ENCODE data around the gene MYLK4. TPM values are rescaled to one million over a fixed set of nuclear protein-coding genes. Genes with fewer than 3 reads are reported as not detected.

The MYLK4 gene
- total and polyA plus RNA-seq, 9 donors, result 0.24 to 0.83 (median 0.50) TPM

GRCh38 chr6:2743280-2744208, 7.2 kb downstream of the MYLK4 start:
- Histone ChIP-seq H3K4me3 (no peak overlapping the region), H3K27me3 (no peaks in the 10 kb centered on the region), H3K36me3 (no peaks in the 10 kb centered on the region), H3K27ac (no peak overlapping the region), H3K4me1 (ENCODE audit: insufficient read depth) (no peaks in the 10 kb centered on the region), H3K9me3 (no peaks in the 10 kb centered on the region)
- intact Hi-C loops (cut with DNase I), result loop anchor here in 1 of 4 donors (10.0 kb wide), 1 partner anchor 1139 kb away; the partner anchor contains the start of gene FOXC1
- DNase-seq, result no peak
- 82 to 84% (median 83%) methylated on average over 17 of the region's 17 CpGs for WGBS, 3 donors
- TF ChIP-seq EP300 (IDR thresholded peaks at IDR 0.05), result no peak
- no peak for TF ChIP-seq CTCF (IDR thresholded peaks at IDR 0.05)
- TF ChIP-seq POLR2A (IDR thresholded peaks at IDR 0.05), result no peak

GRCh38 chr6:2741756-2742155, 9.0 kb downstream of the MYLK4 start:
- intact Hi-C loops (cut with DNase I), result loop anchor here in 1 of 4 donors (10.0 kb wide), 1 partner anchor 1137 kb away; the partner anchor contains the start of gene FOXC1
- 73 to 88% (median 85%) methylated on average over 2 of the region's 2 CpGs for WGBS, 3 donors

GRCh38 chr6:2740581-2740980, 10.1 kb downstream of the MYLK4 start:
- Histone ChIP-seq H3K4me1 (ENCODE audit: insufficient read depth) (no peaks in the 10 kb centered on the region), H3K27me3 (no peaks in the 10 kb centered on the region), H3K36me3 (no peaks in the 10 kb centered on the region), H3K9me3 (no peaks in the 10 kb centered on the region), H3K4me3 (no peak overlapping the region), H3K27ac (no peak overlapping the region)
- DNase-seq, result no peak
- 87 to 91% (median 91%) methylated on average over 5 of the region's 5 CpGs for WGBS, 3 donors
- intact Hi-C loops (cut with DNase I), result loop anchor here in 1 of 4 donors (10.0 kb wide), 1 partner anchor 1136 kb away; the partner anchor contains the start of gene FOXC1
- TF ChIP-seq EP300 (IDR thresholded peaks at IDR 0.05) (no peak), CTCF (IDR thresholded peaks at IDR 0.05) (no peak), POLR2A (IDR thresholded peaks at IDR 0.05) (no peak)

More at GRCh38 chr6:2741756-2742155, 9.0 kb downstream of the MYLK4 start:
- Histone ChIP-seq H3K9me3 (no peaks in the 10 kb centered on the region), H3K27me3 (no peaks in the 10 kb centered on the region), H3K27ac (no peak overlapping the region), H3K36me3 (no peaks in the 10 kb centered on the region), H3K4me3 (no peak overlapping the region), H3K4me1 (ENCODE audit: insufficient read depth) (no peaks in the 10 kb centered on the region)
- DNase-seq, result no peak
- TF ChIP-seq CTCF (IDR thresholded peaks at IDR 0.05) (no peak), EP300 (IDR thresholded peaks at IDR 0.05) (no peak), POLR2A (IDR thresholded peaks at IDR 0.05) (no peak)

GRCh38 chr6:2739335-2739734, 11.4 kb downstream of the MYLK4 start:
- intact Hi-C loops (cut with DNase I), result no loop called here
- H3K36me3 ChIP-seq, result no peaks in the 10 kb centered on the region
- no peak overlapping the region for H3K4me3 ChIP-seq
- no peaks in the 10 kb centered on the region for H3K27me3 ChIP-seq
- WGBS, 3 donors, result 85 to 95% (median 89%) methylated on average over 4 of the region's 4 CpGs
- no peak for DNase-seq
- no peak overlapping the region for H3K27ac ChIP-seq
- no peaks in the 10 kb centered on the region for H3K9me3 ChIP-seq
- no peaks in the 10 kb centered on the region for H3K4me1 ChIP-seq (ENCODE audit: insufficient read depth)
- no peak for TF ChIP-seq POLR2A (IDR thresholded peaks at IDR 0.05)
- TF ChIP-seq CTCF (IDR thresholded peaks at IDR 0.05), result no peak
- no peak for TF ChIP-seq EP300 (IDR thresholded peaks at IDR 0.05)
